ENCODE measurements around the gene LRRC8D. TPM values are rescaled to one million over a fixed set of nuclear protein-coding genes. Genes with fewer than 3 reads are reported as not detected.
"Not testable (repeated sequence)": the region's sequence is repeated elsewhere in the genome, so short reads cannot be mapped to it uniquely, and the experiment has no call there.

LRRC8D gene
- polyA plus RNA-seq, 6 donors from 2014 or later = 27.1 to 51.3 (median 39.0) TPM

DNA sequence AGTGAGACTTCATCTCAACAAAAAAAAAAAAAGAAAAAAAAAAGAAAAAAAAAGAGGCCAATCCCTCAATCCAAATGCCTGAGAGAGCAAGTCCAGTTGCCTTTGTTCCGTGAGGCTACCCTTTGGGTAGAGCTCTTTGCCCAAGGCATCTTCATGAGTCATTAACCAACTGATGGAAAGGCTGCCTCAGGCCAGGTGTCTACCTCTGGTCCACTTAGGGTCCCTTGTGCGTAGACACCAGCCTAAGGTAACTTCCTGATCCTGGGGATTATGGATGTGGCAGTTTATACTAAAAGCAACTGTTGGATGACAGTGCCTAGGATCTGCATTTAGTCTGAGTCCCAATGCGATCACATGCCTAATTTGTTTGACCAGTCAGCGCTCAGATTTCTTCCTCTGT is 153.4 kb downstream of the LRRC8D start:
- Mint-ChIP-seq H3K4me1 (no peaks in the 10 kb centered on the region), H3K27me3 (no peaks in the 10 kb centered on the region), H3K27ac (no peak overlapping the region), H3K36me3 (no peaks in the 10 kb centered on the region), H3K9me3 (peaks cover 0 to 2% (median 0%) of the 10 kb centered on the region in 7 donors), H3K4me3 (no peak overlapping the region)
- no peak for DNase-seq
- no peak for ATAC-seq (ENCODE audit: low read depth in 2 of 2)

GRCh38 chr1:89974696-89975470 is 154.1 kb downstream of the LRRC8D start:
- ATAC-seq (ENCODE audit: low read depth in 2 of 2) (no peak), DNase-seq (no peak)
- Mint-ChIP-seq H3K4me1 (no peaks in the 10 kb centered on the region), H3K27ac (no peak overlapping the region), H3K27me3 (no peaks in the 10 kb centered on the region), H3K36me3 (no peaks in the 10 kb centered on the region), H3K9me3 (peaks cover 0 to 2% (median 0%) of the 10 kb centered on the region in 7 donors), H3K4me3 (no peak overlapping the region)

DNA sequence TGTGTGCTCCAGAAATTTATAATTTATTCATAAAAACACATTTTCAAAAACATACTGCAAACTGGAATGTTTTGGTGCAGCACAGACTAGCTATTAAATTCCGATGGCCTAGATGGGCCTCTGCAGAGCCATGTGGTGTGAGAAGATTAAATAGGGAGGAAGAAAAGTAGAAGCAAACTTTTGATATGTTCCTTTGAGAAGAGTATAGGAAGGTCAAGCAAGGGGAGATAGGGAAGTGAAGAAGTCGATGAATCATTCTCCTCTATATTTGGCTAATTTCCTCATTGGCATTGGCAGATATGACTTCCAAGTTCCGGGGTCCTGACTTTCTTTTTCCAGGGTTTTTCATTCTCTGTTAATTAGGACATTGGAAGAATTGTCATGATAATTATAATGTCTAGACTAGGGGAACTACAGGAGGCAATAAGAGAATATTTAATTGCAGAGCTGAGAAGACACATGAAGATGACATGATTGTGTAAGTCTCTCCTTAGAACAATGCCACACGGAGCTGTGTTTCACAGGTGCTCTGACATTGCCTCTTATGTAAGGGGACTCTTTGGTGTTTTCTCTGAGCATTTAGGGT is 154.8 kb downstream of the LRRC8D start:
- Mint-ChIP-seq H3K9me3 (peaks cover 0 to 2% (median 0%) of the 10 kb centered on the region in 7 donors), H3K27ac (no peak overlapping the region), H3K4me3 (no peak overlapping the region), H3K4me1 (no peaks in the 10 kb centered on the region), H3K36me3 (no peaks in the 10 kb centered on the region), H3K27me3 (no peaks in the 10 kb centered on the region)
- no peak for DNase-seq
- no peak for ATAC-seq (ENCODE audit: low read depth in 2 of 2)

DNA sequence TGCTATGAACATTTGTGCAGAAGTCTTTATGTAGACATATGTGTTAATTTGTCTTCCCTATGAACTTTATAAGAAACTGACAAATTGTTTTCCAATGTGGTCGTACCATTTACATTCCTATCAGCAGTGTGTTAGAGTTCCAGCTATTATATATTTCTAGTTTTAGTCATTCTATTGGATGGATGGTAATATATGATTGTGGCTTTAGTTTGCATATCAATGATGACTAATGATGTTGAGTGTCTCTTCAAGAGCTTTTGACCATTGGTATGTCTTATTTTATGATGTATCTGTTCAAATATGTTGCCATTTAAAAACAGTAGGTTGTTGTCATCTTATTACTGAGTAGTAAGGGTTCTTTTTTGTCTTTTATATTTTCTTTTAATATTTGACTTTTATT is 157.9 kb downstream of the LRRC8D start:
- no peak for DNase-seq
- no peak overlapping the region for H3K4me3 Mint-ChIP-seq
- H3K27me3 Mint-ChIP-seq = no peaks in the 10 kb centered on the region
- peaks cover 0 to 2% (median 0%) of the 10 kb centered on the region in 7 donors for H3K9me3 Mint-ChIP-seq
- no peaks in the 10 kb centered on the region for H3K4me1 Mint-ChIP-seq
- H3K27ac Mint-ChIP-seq = no peak overlapping the region
- H3K36me3 Mint-ChIP-seq = no peaks in the 10 kb centered on the region
- ATAC-seq (ENCODE audit: low read depth in 2 of 2) = no peak

DNA sequence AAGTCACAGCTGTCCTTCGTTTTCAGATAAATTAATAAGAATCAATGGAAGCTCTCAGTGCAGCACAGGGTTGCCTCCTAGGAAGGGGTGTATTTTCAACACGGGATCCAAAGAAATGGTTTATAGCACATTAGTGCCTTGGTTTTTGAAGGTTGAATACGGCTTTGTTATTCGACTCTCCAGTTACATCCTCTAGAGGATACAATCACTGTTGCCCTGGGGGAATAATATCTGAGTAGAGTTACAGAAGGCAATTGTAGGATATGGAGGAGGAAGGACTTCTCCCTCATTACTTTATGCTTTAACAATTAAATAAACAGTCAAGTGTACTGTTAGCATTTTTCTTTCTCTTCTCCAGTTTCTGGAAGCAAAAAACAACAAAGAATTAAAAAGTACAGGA is 159.8 kb downstream of the LRRC8D start:
- H3K4me3 Mint-ChIP-seq = no peak overlapping the region
- no peak for ATAC-seq (ENCODE audit: low read depth in 2 of 2)
- no peaks in the 10 kb centered on the region for H3K4me1 Mint-ChIP-seq
- H3K9me3 Mint-ChIP-seq = peaks cover 0 to 2% (median 0%) of the 10 kb centered on the region in 7 donors
- no peaks in the 10 kb centered on the region for H3K36me3 Mint-ChIP-seq
- H3K27me3 Mint-ChIP-seq = no peaks in the 10 kb centered on the region
- no peak for DNase-seq
- H3K27ac Mint-ChIP-seq = no peak overlapping the region

- H3K27me3 Mint-ChIP-seq; ATAC-seq (ENCODE audit: low read depth in 2 of 2); DNase-seq; H3K4me1 Mint-ChIP-seq; H3K27ac Mint-ChIP-seq; H3K9me3 Mint-ChIP-seq; H3K36me3 Mint-ChIP-seq; H3K4me3 Mint-ChIP-seq: not testable (repeated sequence)
Observed at GRCh38 chr1:89982846-89983245, 162.0 kb downstream of the LRRC8D start.

DNA sequence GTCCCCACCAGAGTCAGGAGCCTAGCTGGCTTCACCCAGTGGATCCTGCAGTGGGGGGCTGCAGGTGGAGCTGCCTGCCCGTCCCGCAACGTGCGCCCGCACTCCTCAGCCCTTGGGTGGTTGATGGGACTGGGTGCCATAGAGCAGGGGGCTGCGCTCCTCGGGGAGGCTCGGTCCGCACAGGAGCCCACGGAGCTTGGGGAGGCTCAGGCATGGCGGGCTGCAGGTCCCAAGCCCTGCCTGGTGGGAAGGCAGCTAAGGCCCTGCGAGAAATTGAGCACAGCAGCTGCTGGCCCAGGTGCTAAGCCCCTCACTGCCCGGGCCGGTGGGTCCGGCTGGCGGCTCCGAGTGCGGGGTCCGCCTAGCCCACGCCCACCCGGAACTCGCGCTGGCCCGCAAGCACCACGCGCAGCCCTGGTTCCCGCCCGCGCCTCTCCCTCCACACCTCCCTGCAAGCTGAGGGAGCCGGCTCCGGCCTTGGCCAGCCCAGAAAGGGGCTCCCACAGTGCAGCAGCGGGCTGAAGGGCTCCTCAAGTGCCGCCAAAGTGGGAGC is 163.8 kb downstream of the LRRC8D start:
- H3K9me3 Mint-ChIP-seq; H3K27me3 Mint-ChIP-seq; H3K4me3 Mint-ChIP-seq; H3K27ac Mint-ChIP-seq; DNase-seq; H3K36me3 Mint-ChIP-seq; ATAC-seq (ENCODE audit: low read depth in 2 of 2); H3K4me1 Mint-ChIP-seq: not testable (repeated sequence)

- no peaks in the 10 kb centered on the region for H3K9me3 Mint-ChIP-seq
- DNase-seq (no peak), ATAC-seq (ENCODE audit: low read depth in 2 of 2) (no peak)
Observed at GRCh38 chr1:89986020-89986419, 165.2 kb downstream of the LRRC8D start.

More at GRCh38 chr1:89986020-89986419, 165.2 kb downstream of the LRRC8D start:
- Mint-ChIP-seq H3K36me3 (no peaks in the 10 kb centered on the region), H3K27me3 (no peaks in the 10 kb centered on the region), H3K27ac (no peak overlapping the region), H3K4me3 (no peak overlapping the region), H3K4me1 (no peaks in the 10 kb centered on the region)

Other genes with a start within 250 kb of the LRRC8D start
- gene LRRC8C, start 187.9 kb upstream of the LRRC8D start, polyA plus RNA-seq (ENCODE audit: low read depth in 6 of 6) = 1 to 10 TPM; 1.3 to 4.8 (median 2.6) TPM
- 10 to 100 TPM in 4 of 6 donors, 1 to 10 TPM in 2; 7.8 to 15.8 (median 12.0) TPM for gene ZNF326, start 174.1 kb downstream of the LRRC8D start, polyA plus RNA-seq (ENCODE audit: low read depth in 6 of 6)